AG04450 (cell line): Measurements from ENCODE around the gene COIL. TPM values are rescaled to one million over a fixed set of nuclear protein-coding genes. Genes with fewer than 3 reads are reported as not detected.
A peak's percentile ranks its signal among the peaks of the same experiment; 100 is the strongest.
"Not testable (repeated sequence)": the region's sequence is repeated elsewhere in the genome, so short reads cannot be mapped to it uniquely, and the experiment has no call there.

Experiments used
- CTCF ChIA-PET: fragments of 300-600, 350-600 bp; formaldehyde crosslinking; extraction: SDS; loops from one replicate; lab custom pipeline; 2022; ENCODE audit warnings: antibody characterized with exemption, inconsistent platforms; lab: Charles Lee
- POLR2A ChIA-PET: fragments of 350-600 bp; formaldehyde crosslinking; extraction: SDS; loops from one replicate; lab custom pipeline; 2021; ENCODE audit warnings: antibody characterized with exemption, inconsistent platforms; lab: Yijun Ruan, JAX
- DNase-seq: peaks from one replicate; pipeline ENCODE4 v3.0.0-alpha.2; 2011; ENCODE audit warnings: low read depth, low spot score
- H3K27ac ChIP-seq: one replicate; pipeline ENCODE4 v1.5.1; 2012; ENCODE audit warnings: low read depth, low read length, control low read depth
- H3K27me3 ChIP-seq: one replicate; pipeline ENCODE4 v1.6.0; 2012; ENCODE audit warnings: low read length; ENCODE audit not compliant: control insufficient read depth, insufficient read depth
- H3K4me3 ChIP-seq: 2 replicates; pipeline ENCODE4 v1.5.1; 2011; ENCODE audit warnings: mild to moderate bottlenecking, low read depth, low read length, control low read depth
- H3K9me3 ChIP-seq: 2 replicates; pipeline ENCODE4 v1.5.1; 2012; ENCODE audit warnings: low read length; ENCODE audit not compliant: control insufficient read depth, insufficient read depth
- polyA plus RNA-seq: library from polyadenylated mRNA; depleted of rRNA; stranded (reverse); fragments of >200 nt; gene quantifications from 2 replicates; pipeline ENCODE4 v1.2.3, GENCODE V29; 2011
- TF ChIP-seq, protein P1 (sequence below): IDR thresholded peaks from 2 replicates; pipeline ENCODE4 v1.5.1; 2011; ENCODE audit warnings: low read depth, low read length, control low read depth, inconsistent platforms

COIL gene
- polyA plus RNA-seq, 1 experiment: 8.2 TPM

DNA sequence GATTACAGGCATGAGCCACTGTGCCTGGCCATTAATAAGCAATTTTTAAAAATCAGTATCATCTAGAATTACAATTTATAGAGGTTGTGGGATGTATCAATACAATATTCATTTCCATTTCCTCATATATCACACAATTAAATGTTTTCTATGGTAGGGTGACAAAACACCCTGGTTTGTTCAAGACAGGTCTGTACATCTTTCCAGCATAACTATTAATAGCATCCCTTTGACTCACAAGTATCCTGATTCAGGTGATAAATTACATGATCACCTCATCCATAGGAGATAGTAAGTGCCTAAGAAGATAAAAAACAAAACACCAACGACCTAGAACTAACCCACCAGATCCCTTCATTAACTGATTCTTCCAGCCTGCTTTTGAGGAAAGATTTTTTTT, 13.1 kb downstream of the COIL start:
- H3K27me3 ChIP-seq: no peaks in the 10 kb centered on the region
- ChIA-PET CTCF (interaction anchor here (1.3 kb wide), 1 partner anchor 13 kb away, joined by 3 read pairs; the partner anchor contains the start of gene COIL), POLR2A (no interaction called here)
- H3K27ac ChIP-seq: no peak overlapping the region
- no peaks in the 10 kb centered on the region for H3K9me3 ChIP-seq
- no peak overlapping the region for H3K4me3 ChIP-seq
- DNase-seq: no peak
- TF ChIP-seq, protein P1, sequence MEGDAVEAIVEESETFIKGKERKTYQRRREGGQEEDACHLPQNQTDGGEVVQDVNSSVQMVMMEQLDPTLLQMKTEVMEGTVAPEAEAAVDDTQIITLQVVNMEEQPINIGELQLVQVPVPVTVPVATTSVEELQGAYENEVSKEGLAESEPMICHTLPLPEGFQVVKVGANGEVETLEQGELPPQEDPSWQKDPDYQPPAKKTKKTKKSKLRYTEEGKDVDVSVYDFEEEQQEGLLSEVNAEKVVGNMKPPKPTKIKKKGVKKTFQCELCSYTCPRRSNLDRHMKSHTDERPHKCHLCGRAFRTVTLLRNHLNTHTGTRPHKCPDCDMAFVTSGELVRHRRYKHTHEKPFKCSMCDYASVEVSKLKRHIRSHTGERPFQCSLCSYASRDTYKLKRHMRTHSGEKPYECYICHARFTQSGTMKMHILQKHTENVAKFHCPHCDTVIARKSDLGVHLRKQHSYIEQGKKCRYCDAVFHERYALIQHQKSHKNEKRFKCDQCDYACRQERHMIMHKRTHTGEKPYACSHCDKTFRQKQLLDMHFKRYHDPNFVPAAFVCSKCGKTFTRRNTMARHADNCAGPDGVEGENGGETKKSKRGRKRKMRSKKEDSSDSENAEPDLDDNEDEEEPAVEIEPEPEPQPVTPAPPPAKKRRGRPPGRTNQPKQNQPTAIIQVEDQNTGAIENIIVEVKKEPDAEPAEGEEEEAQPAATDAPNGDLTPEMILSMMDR: no peak

DNA sequence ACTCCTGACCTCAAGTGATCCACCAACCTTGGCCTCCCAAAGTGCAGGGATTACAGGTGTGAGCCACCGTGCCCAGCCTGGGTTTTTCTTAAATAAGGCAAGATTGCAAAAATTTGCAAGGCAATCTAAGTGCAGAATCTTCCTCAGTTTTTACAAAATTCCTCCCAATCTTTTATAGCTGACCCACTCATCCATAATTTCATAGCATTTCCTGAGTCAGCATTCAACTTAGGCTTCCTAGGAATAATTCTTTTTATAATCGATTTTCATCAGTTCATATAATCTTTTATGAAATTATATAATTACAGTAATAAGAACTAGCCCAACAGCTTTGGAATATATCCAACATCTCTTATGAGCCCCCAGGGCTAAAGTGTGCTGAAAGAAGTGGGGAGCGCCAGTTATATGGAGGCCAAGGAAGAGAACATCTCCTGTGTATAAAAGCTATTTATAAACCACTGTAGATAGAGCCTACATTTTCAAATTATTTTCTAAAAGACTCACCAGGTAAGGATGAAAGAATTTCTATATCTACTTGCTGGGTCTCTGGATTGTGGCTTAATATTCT, 14.8 kb downstream of the COIL start:
- Histone ChIP-seq H3K9me3 (no peaks in the 10 kb centered on the region), H3K27ac (no peak overlapping the region), H3K27me3 (no peaks in the 10 kb centered on the region), H3K4me3 (no peak overlapping the region)
- POLR2A ChIA-PET: no interaction called here
- DNase-seq: no peak
- CTCF ChIA-PET: interaction anchor here (0.8 to 1.1 kb wide), 3 partner anchors 126 to 447 kb away, joined by 3 to 8 read pairs (median 3); partner anchors contain the start of gene NOG
- TF ChIP-seq, protein P1: no peak

DNA sequence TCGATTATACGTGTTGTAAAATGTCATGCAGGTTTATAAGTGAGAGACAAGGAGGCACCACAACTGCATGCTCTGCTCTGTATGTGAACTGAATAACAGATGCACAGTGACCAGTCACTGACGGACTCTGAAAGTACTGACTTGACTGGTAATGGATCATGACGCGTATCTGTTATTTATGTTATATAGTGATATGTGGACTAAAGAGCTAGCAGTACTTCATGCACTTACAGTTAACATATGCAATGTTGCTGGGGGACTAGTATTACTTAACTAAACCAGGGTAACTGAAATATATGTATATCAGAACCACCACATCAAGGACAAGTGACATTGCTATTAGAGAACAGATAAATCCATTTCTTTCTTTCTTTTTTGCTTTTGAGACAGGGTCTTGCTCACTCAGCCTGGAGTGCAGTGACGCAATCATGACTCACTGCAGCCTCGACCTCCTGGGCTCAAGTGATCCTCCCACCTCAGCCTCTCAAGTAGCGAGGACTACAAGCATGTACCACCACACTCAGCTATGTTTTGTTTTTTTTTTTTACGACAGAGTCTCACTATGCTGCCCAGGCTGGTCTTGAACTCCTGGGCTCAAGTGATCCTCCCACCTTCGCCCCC, 17.2 kb downstream of the COIL start:
- H3K27me3 ChIP-seq: no peaks in the 10 kb centered on the region
- H3K4me3 ChIP-seq: no peak overlapping the region
- DNase-seq: no peak
- TF ChIP-seq, protein P1: no peak
- H3K9me3 ChIP-seq: no peaks in the 10 kb centered on the region
- ChIA-PET POLR2A (no interaction called here), CTCF (interaction anchor here (1.2 to 2.0 kb wide), 2 partner anchors 17 to 124 kb away, joined by 3 to 14 read pairs; partner anchors contain the start of gene COIL)
- H3K27ac ChIP-seq: no peak overlapping the region

DNA sequence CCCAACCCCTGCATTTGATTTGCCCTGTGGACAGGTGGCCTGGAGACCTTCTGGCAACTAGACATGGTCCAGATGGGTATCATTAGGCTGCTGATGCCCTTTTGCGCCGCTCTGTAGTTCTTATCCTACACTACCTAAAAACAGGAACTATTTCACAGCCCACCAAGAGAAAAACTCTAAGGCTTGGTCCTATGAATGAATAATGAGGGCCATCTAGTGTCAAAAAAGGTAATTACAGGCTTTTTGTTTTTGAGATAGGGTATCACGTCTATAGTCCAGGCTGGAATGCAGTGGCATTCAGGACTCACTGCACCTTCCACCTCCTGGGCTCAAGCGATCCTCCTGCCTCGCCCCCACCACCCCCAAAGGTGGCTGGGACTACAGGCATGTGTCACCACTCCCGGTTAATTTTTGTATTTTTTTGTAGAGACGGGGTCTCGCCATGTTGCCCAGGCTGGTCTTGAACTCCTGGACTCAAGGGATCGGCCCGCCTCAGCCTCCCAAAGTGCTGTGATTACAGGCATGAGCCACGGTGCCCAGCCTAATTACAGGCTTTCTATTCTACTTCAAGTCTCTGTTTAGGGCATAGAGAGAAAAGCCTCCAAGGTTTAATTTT, 20.9 kb downstream of the COIL start:
- Histone ChIP-seq H3K27ac (no peak overlapping the region), H3K27me3 (no peaks in the 10 kb centered on the region), H3K4me3 (no peak overlapping the region), H3K9me3 (no peaks in the 10 kb centered on the region)
- CTCF ChIA-PET: interaction anchor here (0.6 to 2.0 kb wide), 17 partner anchors 9 to 440 kb away, joined by 3 to 70 read pairs (median 4); no protein-coding TSS in a partner anchor
- DNase-seq: peak; percentile 20
- TF ChIP-seq, protein P1: peak; percentile 75
- POLR2A ChIA-PET: no interaction called here

DNA sequence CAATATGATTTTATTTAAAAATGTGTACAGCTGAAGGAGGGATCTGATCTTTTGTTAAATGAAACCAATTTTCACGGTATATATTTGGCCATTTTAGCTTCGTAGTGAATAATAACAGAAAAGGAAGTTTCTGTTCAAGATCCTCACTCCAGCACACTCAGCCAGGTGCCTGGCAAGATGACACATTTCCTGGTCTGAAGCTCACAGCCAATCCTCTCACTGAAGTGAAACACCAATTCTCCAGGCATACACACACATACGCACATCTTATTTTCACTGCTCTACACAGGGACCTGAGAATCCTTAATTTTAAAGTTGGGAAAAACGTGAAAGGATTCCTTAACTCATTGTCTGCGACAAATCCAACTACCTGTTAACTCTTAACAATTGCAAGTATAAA, 22.6 kb downstream of the COIL start:
- H3K27ac ChIP-seq, H3K4me3 ChIP-seq, H3K9me3 ChIP-seq, DNase-seq, H3K27me3 ChIP-seq, POLR2A ChIA-PET: not testable (repeated sequence)
- CTCF ChIA-PET: interaction anchor here (0.9 kb wide), 1 partner anchor 118 kb away, joined by 3 read pairs; no protein-coding TSS in a partner anchor
